ENCODE data around the gene OPN1SW. TPM values are rescaled to one million over a fixed set of nuclear protein-coding genes. Genes with fewer than 3 reads are reported as not detected.

OPN1SW gene
- total RNA-seq, 1 experiment from 2014 or later = not detected

DNA sequence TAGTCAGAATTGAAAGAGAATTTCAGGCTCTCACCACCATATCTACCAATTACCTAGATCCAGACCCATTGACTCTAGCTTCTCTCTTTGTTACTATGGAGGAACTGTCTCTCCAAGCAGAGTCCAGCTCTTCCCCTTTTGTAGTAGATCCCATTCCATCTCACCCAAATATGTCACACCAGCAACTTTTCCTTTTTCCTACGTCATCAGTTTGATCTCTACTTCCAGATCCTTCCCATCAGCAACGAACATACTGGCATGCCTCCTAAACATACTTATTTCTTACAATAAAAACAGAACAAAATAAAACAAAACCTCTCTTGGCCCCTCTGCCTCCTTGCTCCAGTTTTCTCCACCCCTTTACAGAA, 42.3 kb downstream of the OPN1SW start:
- DNase-seq (ENCODE audit: low read depth) = no peak

DNA sequence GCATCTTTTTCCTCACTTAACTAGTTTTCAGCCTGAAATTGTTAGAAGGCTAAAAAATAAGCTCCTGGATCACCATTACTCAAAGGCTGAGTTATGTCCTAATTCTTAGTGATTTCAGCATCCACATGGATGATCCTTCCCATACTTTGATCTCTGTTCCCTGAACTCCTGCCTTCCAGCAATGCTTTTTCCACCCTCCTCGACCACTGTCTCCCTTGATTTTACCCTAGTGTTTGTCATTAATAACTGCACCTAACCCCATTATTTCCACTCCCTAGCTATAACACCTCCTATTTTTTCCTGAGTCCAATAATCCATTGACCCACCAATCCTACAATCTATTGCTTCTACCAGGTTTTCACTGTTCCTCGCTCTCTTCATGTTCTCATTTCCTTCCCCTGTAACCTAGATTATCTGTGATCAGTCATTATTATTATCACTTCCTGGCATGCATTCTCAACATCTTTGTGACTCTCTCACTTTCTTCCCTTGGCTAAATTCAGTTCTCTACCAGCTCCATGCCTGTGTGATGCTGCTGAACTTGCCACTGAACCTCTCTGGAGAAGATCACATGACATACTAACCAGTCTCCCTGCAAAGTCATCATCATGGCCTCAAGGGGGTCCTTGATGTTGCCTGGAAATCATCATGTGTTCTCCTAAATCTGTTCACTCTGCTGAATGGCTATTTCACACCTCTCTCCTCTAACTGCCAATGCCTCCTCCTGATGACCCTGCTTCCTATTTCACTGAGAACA, 42.9 kb downstream of the OPN1SW start:
- DNase-seq (ENCODE audit: low read depth) = no peak

DNA sequence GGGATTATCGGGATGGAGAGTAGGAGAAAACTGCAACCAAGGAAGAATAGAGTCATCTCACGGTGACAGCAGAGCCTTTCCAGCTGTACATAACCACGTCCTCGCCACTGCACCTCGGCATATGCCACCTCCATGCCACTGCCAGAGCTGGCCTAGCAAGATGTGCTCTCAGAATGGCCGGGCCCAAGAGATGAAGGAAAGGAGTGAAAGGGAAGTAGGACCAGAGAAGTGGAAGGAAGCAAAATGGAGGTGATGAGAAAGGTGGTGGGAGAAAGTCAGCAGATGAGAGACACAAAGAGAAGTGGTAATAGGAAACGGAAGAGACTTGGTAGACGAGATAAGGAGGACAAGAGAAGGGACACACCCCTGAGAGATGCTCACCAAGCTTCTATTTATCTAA, 44.4 kb downstream of the OPN1SW start:
- no peak for DNase-seq (ENCODE audit: low read depth)

DNA sequence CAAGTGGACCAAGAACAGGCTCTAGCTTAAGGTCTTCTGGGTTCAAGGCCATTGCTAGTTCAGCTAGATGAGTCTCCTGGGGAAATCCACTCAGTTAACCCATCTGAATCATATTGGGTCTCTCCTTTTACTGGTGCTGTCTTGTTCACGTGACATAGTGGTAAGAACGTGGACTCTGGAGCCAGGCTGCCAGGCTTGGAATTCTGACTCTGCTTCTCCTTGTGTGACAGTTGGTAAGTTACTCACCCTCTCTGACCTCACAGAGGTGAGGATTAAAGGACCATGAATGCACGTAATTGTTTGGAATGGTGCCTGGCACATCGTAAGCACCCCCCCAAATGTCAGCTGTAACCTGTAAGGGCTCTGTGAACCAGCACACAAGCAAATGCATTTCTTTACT, 46.1 kb downstream of the OPN1SW start:
- peak; percentile 56 for DNase-seq (ENCODE audit: low read depth)

DNA sequence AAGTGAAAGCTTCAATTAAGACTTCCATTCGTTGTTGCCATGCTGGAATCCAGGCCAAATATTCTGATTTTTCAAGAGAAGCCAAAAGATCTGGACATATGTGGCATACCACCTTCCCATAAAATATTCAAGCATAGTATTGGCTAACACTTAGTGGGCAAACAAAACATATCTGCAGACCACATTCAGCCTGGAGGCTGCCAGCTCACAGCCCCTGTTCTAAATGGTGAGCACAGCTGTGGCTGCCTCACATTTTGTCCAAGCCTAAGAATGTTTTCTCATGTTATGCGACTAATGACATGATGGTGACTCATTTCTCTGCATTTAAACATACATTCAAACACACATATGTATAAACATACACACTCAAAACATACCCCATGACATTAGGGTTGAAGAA, 47.0 kb downstream of the OPN1SW start:
- DNase-seq (ENCODE audit: low read depth) = peak; percentile 84

DNA sequence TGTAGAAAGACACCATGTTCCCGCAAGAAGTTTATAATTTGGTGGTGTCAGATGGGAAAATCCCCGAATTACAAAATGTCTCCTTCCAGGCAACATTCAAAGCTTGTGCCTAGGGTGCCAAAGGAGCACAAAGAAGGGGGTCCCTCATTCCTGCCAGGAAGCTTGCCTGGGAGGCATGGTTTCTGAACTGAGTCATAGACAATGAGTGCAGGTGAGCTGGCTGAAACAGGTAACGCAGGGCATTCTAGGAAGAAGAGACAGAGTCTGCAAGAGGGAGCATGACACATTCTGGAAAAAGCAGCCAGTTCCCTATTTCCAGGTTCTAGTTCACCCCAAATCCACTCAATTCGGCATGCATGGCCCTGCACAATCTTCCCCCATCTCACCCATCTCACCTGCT, 48.4 kb downstream of the OPN1SW start:
- DNase-seq (ENCODE audit: low read depth) = no peak

DNA sequence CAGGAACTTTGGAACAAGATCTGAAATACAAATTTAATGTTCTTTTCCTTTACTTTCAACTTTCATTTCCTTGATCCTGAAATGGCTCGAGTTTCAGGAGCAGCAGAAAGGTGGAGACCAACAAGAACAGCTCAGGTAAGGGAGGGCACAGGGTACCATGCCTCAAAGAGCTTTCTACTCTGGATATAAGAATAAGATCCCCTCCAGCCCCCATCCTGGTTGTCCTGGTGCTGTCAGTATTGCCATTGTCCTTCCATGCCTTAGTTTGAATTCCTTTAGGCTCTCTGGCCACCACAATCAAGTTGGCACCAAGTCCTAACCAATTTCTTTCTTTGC, 48.9 kb downstream of the OPN1SW start:
- DNase-seq (ENCODE audit: low read depth) = no peak

DNA sequence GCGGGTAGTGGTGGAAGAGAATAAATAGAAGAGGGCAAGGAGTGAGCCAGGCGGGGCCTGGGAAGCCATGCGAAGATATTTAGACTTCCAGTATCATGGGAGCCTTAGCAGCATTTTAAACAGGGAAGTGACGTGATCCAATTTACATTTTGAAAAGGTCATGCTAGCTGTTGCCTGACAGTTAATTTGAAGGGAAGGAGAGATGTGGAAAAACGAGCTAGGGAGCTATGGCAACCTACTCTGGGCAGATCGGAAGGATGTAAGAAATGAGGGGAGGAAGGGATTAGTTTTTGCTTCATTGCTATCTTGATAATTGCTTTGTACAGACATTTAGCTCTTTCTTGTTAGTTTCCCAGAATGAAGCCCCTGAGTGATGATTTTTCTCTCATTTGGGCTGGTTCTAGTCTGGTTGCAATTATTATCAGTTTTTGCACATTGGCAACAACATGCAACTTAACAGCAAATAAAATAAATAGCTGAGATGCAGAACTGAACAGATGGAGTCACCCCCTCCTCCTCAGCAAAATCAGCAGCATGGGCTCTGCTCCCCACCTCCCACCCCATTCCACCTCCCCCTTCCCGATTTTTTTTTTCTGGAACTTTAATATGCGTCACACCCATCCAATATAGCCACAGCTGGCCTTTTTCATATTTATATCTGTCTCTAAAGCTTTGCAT, 49.4 kb downstream of the OPN1SW start:
- no peak for DNase-seq (ENCODE audit: low read depth)

DNA sequence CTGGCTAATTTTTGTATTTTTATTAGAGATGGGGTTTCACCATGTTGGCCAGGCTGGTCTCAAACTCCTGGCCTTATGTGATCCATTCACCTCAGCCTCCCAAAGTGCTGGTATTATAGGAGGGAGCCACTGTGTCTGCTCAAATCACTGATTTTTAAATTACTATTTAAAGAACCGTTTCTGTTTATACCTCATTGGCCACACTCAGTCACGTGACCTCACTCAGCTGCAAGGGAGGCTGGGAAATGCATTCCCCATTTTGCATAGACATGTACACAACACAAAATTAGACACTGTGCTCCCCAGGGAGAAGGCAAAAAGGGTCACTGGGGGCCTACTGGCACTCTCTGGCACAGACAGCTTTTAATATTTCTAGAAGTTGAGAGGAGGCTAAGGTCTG, 50.1 kb downstream of the OPN1SW start:
- DNase-seq (ENCODE audit: low read depth) = no peak

DNA sequence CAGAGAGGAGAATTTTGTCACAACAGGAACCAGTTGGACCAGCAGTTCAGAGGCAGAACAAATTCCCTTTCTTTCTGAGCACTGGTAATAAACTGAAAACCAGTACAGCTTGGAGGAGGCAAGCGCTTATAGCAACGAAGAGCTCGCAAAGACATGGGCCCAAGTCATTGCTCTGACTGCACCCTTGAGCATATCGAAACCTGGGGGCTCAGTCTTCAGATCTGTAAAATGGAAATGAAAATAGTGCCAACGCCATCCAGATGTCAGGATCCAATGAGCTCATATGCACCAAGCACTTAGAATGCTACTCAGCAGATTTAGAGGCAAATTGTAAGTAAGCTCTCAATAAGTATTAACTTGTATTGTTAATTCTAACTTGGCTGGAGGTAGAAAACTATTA, 50.9 kb downstream of the OPN1SW start:
- no peak for DNase-seq (ENCODE audit: low read depth)

Other genes with a start within 250 kb of the OPN1SW start
- 0.10 and 0.48 TPM in 2 replicates for gene GARIN1A, start 103.5 kb downstream of the OPN1SW start, total RNA-seq (2014; rRNA removed; shearing (Covaris generic))
- gene CALU, start 36.4 kb downstream of the OPN1SW start, total RNA-seq (2014; rRNA removed; shearing (Covaris generic)) = 513 and 575 TPM in 2 replicates
- gene CCDC136, start 16.2 kb upstream of the OPN1SW start, total RNA-seq (2014; rRNA removed; shearing (Covaris generic)) = 2.8 and 3.8 TPM in 2 replicates
- 6.7 and 11.2 TPM in 2 replicates for gene FLNC, start 54.6 kb upstream of the OPN1SW start, total RNA-seq (2014; rRNA removed; shearing (Covaris generic))
- gene ATP6V1F, start 87.1 kb upstream of the OPN1SW start, total RNA-seq (2014; rRNA removed; shearing (Covaris generic)) = 234 TPM in 2 replicates
- under 0.01 TPM in 1 of 2 replicates, not detected in the other for gene KCP, start 134.9 kb upstream of the OPN1SW start, total RNA-seq (2014; rRNA removed; shearing (Covaris generic))
- gene IRF5, start 162.1 kb upstream of the OPN1SW start, total RNA-seq (2014; rRNA removed; shearing (Covaris generic)) = not detected in 2 replicates